WTC11 (cell line): Measurements from ENCODE around the gene WDR27.

Experiments used
- CTCF ChIP-seq: fragments of 200-600 bp; IDR thresholded peaks from 2 replicates; pipeline ENCODE4 v1.8.0; 2022; ENCODE audit warnings: antibody characterized with exemption
- EMX1 ChIP-seq: fragments of 250-450 bp; sonication (Bioruptor Pico); IDR thresholded peaks from 2 replicates; pipeline ENCODE4 v1.8.0; 2021; ENCODE audit warnings: mild to moderate bottlenecking
- ETV6 ChIP-seq: sonication (generic); formaldehyde crosslinking; IDR thresholded peaks from 2 replicates; pipeline ENCODE4 v1.8.1; 2022; ENCODE audit warnings: mild to moderate bottlenecking, missing genetic modification reagents
- GTF2I ChIP-seq: fragments of 250-450 bp; sonication (Bioruptor Pico); conservative IDR thresholded peaks from 2 replicates; pipeline ENCODE4 v1.4.0; 2021; ENCODE audit warnings: mild to moderate bottlenecking
- NR2C2 ChIP-seq: sonication (generic); formaldehyde crosslinking; IDR thresholded peaks from 2 replicates; pipeline ENCODE4 v1.8.0; 2022; ENCODE audit warnings: mild to moderate bottlenecking, missing genetic modification reagents
- RELA ChIP-seq: sonication (generic); formaldehyde crosslinking; IDR thresholded peaks from 2 replicates; pipeline ENCODE4 v1.8.1; 2022; ENCODE audit warnings: missing genetic modification reagents, mild to moderate bottlenecking, borderline replicate concordance
- SMAD3 ChIP-seq: sonication (generic); formaldehyde crosslinking; IDR thresholded peaks from 2 replicates; pipeline ENCODE4 v1.8.0; 2022; ENCODE audit warnings: missing genetic modification reagents, mild to moderate bottlenecking, borderline replicate concordance
- USF2 ChIP-seq: sonication (generic); formaldehyde crosslinking; IDR thresholded peaks from 2 replicates; pipeline ENCODE4 v1.8.1; 2023; ENCODE audit warnings: mild to moderate bottlenecking, missing genetic modification reagents, moderate library complexity
- ZBTB21 ChIP-seq: sonication (generic); formaldehyde crosslinking; IDR thresholded peaks from 2 replicates; pipeline ENCODE4 v1.8.1; 2023; ENCODE audit warnings: mild to moderate bottlenecking, missing genetic modification reagents, borderline replicate concordance
- TF ChIP-seq, protein P1 (sequence below): sonication (generic); formaldehyde crosslinking; IDR thresholded peaks from 2 replicates; pipeline ENCODE4 v1.8.1; 2023; ENCODE audit warnings: mild to moderate bottlenecking, missing genetic modification reagents
- TF ChIP-seq, protein P2 (sequence below): sonication (generic); formaldehyde crosslinking; IDR thresholded peaks from 2 replicates; pipeline ENCODE4 v1.8.0; 2022; ENCODE audit warnings: mild to moderate bottlenecking, missing genetic modification reagents

GRCh38 chr6:169661391-169661756 is 40.5 kb downstream of the WDR27 start:
- no peak for TF ChIP-seq RELA
- no peak for TF ChIP-seq CTCF
- TF ChIP-seq, protein P1, sequence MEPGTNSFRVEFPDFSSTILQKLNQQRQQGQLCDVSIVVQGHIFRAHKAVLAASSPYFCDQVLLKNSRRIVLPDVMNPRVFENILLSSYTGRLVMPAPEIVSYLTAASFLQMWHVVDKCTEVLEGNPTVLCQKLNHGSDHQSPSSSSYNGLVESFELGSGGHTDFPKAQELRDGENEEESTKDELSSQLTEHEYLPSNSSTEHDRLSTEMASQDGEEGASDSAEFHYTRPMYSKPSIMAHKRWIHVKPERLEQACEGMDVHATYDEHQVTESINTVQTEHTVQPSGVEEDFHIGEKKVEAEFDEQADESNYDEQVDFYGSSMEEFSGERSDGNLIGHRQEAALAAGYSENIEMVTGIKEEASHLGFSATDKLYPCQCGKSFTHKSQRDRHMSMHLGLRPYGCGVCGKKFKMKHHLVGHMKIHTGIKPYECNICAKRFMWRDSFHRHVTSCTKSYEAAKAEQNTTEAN (CRISPR knock-in tag): no peak
- TF ChIP-seq GTF2I (CRISPR knock-in tag): no peak
- no peak for TF ChIP-seq ZBTB21 (CRISPR knock-in tag)
- no peak for TF ChIP-seq USF2 (CRISPR knock-in tag)
- TF ChIP-seq SMAD3 (CRISPR knock-in tag): no peak
- TF ChIP-seq, protein P2, sequence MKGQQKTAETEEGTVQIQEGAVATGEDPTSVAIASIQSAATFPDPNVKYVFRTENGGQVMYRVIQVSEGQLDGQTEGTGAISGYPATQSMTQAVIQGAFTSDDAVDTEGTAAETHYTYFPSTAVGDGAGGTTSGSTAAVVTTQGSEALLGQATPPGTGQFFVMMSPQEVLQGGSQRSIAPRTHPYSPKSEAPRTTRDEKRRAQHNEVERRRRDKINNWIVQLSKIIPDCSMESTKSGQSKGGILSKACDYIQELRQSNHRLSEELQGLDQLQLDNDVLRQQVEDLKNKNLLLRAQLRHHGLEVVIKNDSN: no peak
- no peak for TF ChIP-seq EMX1 (CRISPR knock-in tag)
- no peak for TF ChIP-seq ETV6
- no peak for TF ChIP-seq NR2C2 (CRISPR knock-in tag)
